Neural cell (in vitro differentiated cells): Measurements from ENCODE around the gene PHLPP1.

ENCODE experiments used
- CTCF ChIP-seq: fragments of 450-650 bp; IDR thresholded peaks from 2 replicates; pipeline ENCODE4 v1.5.1; 2014; ENCODE audit warnings: antibody characterized with exemption, mild to moderate bottlenecking, moderate library complexity; ENCODE audit not compliant: poor library complexity, severe bottlenecking
- EP300 ChIP-seq: fragments of 450-650 bp; conservative IDR thresholded peaks from 2 replicates; pipeline ENCODE4 v1.6.1; 2014; ENCODE audit warnings: antibody characterized with exemption, mild to moderate bottlenecking, moderate library complexity; ENCODE audit not compliant: poor library complexity, severe bottlenecking
- EZH2 ChIP-seq: fragments of 200-600, 300-800 bp; shearing (Covaris generic), sonication (generic); IDR thresholded peaks from 2 replicates; pipeline ENCODE4 v1.6.1; 2014; ENCODE audit warnings: antibody characterized with exemption, low read length, borderline replicate concordance, mild to moderate bottlenecking; ENCODE audit not compliant: insufficient read depth, poor library complexity, severe bottlenecking
- MXI1 ChIP-seq: fragments of 450-650 bp; conservative IDR thresholded peaks from 2 replicates; pipeline ENCODE4 v1.6.1; 2014; ENCODE audit warnings: antibody characterized with exemption, mild to moderate bottlenecking; ENCODE audit not compliant: poor library complexity, severe bottlenecking
- POLR2AphosphoS5 ChIP-seq: IDR thresholded peaks from 2 replicates; pipeline ENCODE4 v1.6.1; 2012
- RAD21 ChIP-seq: fragments of 450-650 bp; conservative IDR thresholded peaks from 2 replicates; pipeline ENCODE4 v1.6.1; 2014; ENCODE audit warnings: antibody characterized with exemption, mild to moderate bottlenecking, moderate library complexity
- REST ChIP-seq: IDR thresholded peaks from 2 replicates; pipeline ENCODE4 v1.6.1; 2012; ENCODE audit warnings: borderline replicate concordance

GRCh38 chr18:62693659-62694058, 21.7 kb upstream of the PHLPP1 start:
- no peak for TF ChIP-seq CTCF
- no peak for TF ChIP-seq RAD21
- no peak for TF ChIP-seq REST
- TF ChIP-seq POLR2AphosphoS5 = no peak
- no peak for TF ChIP-seq MXI1
- no peak for TF ChIP-seq EP300
- no peak for TF ChIP-seq EZH2
